Liver (tissue), 9 donors: Measurements from ENCODE around the gene C16orf78. TPM values are rescaled to one million over a fixed set of nuclear protein-coding genes. Genes with fewer than 3 reads are reported as not detected.

Experiments used
- DNase-seq: peaks from one replicate; pipeline ENCODE4 v3.0.0-alpha.2; 2017; ENCODE audit warnings: low spot score
- H3K27ac ChIP-seq, 2 donors: one replicate each; pipeline ENCODE4 v1.7.0; 2013; ENCODE audit warnings: inconsistent platforms in 2 of 2, low read length in 2 of 2, control low read depth in 1 of 2, low read depth in 1 of 2, mild to moderate bottlenecking in 1 of 2
- H3K27me3 ChIP-seq, 4 donors: one replicate each; pipeline versions ENCODE4 v1.6.1 to v1.7.0; 2013; ENCODE audit warnings: low read length in 3 of 4, inconsistent platforms in 1 of 4, mild to moderate bottlenecking in 1 of 4, moderate library complexity in 1 of 4; ENCODE audit not compliant: control insufficient read depth in 4 of 4, insufficient read depth in 4 of 4
- H3K36me3 ChIP-seq, 4 donors: one replicate each; pipeline versions ENCODE4 v1.6.1 to v1.7.0; 2013; ENCODE audit warnings: low read length in 3 of 4, mild to moderate bottlenecking in 3 of 4, low read depth in 1 of 4, moderate library complexity in 1 of 4; ENCODE audit not compliant: control insufficient read depth in 4 of 4, insufficient read depth in 3 of 4
- H3K4me1 ChIP-seq, 4 donors: one replicate each; pipeline versions ENCODE4 v1.6.1 to v1.7.0; 2013; ENCODE audit warnings: low read length in 3 of 4, mild to moderate bottlenecking in 3 of 4, moderate library complexity in 1 of 4; ENCODE audit not compliant: control insufficient read depth in 4 of 4, insufficient read depth in 4 of 4
- H3K4me3 ChIP-seq, 3 donors: one replicate each; pipeline versions ENCODE4 v1.6.1 to v1.7.0; 2013; ENCODE audit warnings: low read length in 3 of 3, control low read depth in 1 of 3, low read depth in 1 of 3, mild to moderate bottlenecking in 1 of 3
- H3K9ac ChIP-seq, 2 donors: one replicate each; pipeline ENCODE4 v1.7.0; 2013; ENCODE audit warnings: low read length in 2 of 2, mild to moderate bottlenecking in 2 of 2, moderate library complexity in 2 of 2, control low read depth in 1 of 2, low read depth in 1 of 2
- H3K9me3 ChIP-seq, 4 donors: one replicate each; pipeline versions ENCODE4 v1.6.1 to v1.7.0; 2013; ENCODE audit warnings: low read length in 3 of 4; ENCODE audit not compliant: control insufficient read depth in 4 of 4
- EGR1 ChIP-seq, 2 donors: IDR thresholded peaks; 2 replicates each; pipeline ENCODE4 v1.6.1; 2016 to 2018; ENCODE audit warnings: antibody characterized with exemption in 2 of 2, low read depth in 2 of 2
- FOXA1 ChIP-seq: IDR thresholded peaks from 2 replicates; pipeline ENCODE4 v1.6.1; 2016; ENCODE audit warnings: antibody characterized with exemption
- FOXA2 ChIP-seq: IDR thresholded peaks from 2 replicates; pipeline ENCODE4 v1.6.1; 2016; ENCODE audit warnings: antibody characterized with exemption
- GABPA ChIP-seq, 2 donors: IDR thresholded peaks in 1 of 2; conservative IDR thresholded peaks in 1 of 2; 2 replicates each; pipeline ENCODE4 v1.6.1; 2016; ENCODE audit warnings: antibody characterized with exemption in 2 of 2, mild to moderate bottlenecking in 1 of 2, moderate library complexity in 1 of 2
- JUND ChIP-seq, 2 donors: IDR thresholded peaks; 2 replicates each; pipeline ENCODE4 v1.6.1; 2016; ENCODE audit warnings: antibody characterized with exemption in 2 of 2
- RAD21 ChIP-seq, 2 donors: IDR thresholded peaks; 2 replicates each; pipeline ENCODE4 v1.6.1; 2016; ENCODE audit warnings: antibody characterized with exemption in 2 of 2, mild to moderate bottlenecking in 2 of 2
- REST ChIP-seq: IDR thresholded peaks from 2 replicates; pipeline ENCODE4 v1.6.1; 2016; ENCODE audit warnings: antibody characterized with exemption, mild to moderate bottlenecking
- RXRA ChIP-seq, 2 donors: IDR thresholded peaks; 2 replicates each; pipeline ENCODE4 v1.6.1; 2017 to 2018; ENCODE audit warnings: antibody characterized with exemption in 2 of 2, mild to moderate bottlenecking in 1 of 2
- SP1 ChIP-seq: IDR thresholded peaks from 2 replicates; pipeline ENCODE4 v1.6.1; 2018; ENCODE audit warnings: antibody characterized with exemption, mild to moderate bottlenecking
- TAF1 ChIP-seq: conservative IDR thresholded peaks from 2 replicates; pipeline ENCODE4 v1.6.1; 2016; ENCODE audit warnings: antibody characterized with exemption, mild to moderate bottlenecking
- ZBTB33 ChIP-seq: IDR thresholded peaks from 2 replicates; pipeline ENCODE4 v1.6.1; 2016; ENCODE audit warnings: antibody characterized with exemption
- WGBS: extraction: QIAGEN DNeasy Blood & Tissue Kit; methylation state at CpG from one replicate; pipeline ENCODE4 v1.1.7; 2013; 5-methylcytosine and 5-hydroxymethylcytosine counted together
- polyA plus RNA-seq, 2 donors: library from polyadenylated mRNA; stranded (reverse) in 1 of 2; unstranded in 1 of 2; fragments of 200-250 nt in 1 of 2; fragments of >200 nt in 1 of 2; fragmentation: Nextera tagmentation in 1 of 2; extraction: Ambion mirVana in 1 of 2; gene quantifications; one replicate each; pipeline versions ENCODE4 v1.2.1 to v1.2.3, GENCODE V29; 2013 to 2015
- total RNA-seq, 2 donors: library from RNA; depleted of rRNA; stranded (reverse); fragments of >200 nt; gene quantifications; one replicate each; pipeline ENCODE4 v1.2.3, GENCODE V29; 2014
- TF ChIP-seq, protein P1 (sequence below): IDR thresholded peaks from 2 replicates; pipeline ENCODE4 v1.6.1; 2016; ENCODE audit warnings: antibody characterized with exemption
- TF ChIP-seq, protein P2 (sequence below): fragments of 150-350 bp; IDR thresholded peaks from 2 replicates; pipeline ENCODE4 v1.5.1; 2017; ENCODE audit warnings: improper control_type of control experiment, low read depth, low read length; ENCODE audit not compliant: missing input control
- TF ChIP-seq, protein P3 (sequence below): IDR thresholded peaks from 2 replicates; pipeline ENCODE4 v1.6.1; 2016; ENCODE audit warnings: antibody characterized with exemption
- donor health status: healthy.
- donor health status: healthy.
- donor health status: healthy.
- donor health status: healthy.
- donor health status: healthy.

C16orf78 gene
- total and polyA plus RNA-seq, 4 donors: not detected

GRCh38 chr16:49399594-49400364, 26.2 kb downstream of the C16orf78 start:
- 72% methylated on average over 9 of the region's 9 CpGs for WGBS

GRCh38 chr16:49400611-49401010, 27.0 kb downstream of the C16orf78 start:
- WGBS: 91% methylated on average over 7 of the region's 7 CpGs
- no peak for DNase-seq

More at GRCh38 chr16:49399594-49400364, 26.2 kb downstream of the C16orf78 start:
- H3K27ac ChIP-seq: no peak overlapping the region
- peaks cover 0 to 3% (median under 1%) of the 10 kb centered on the region in 4 donors for H3K27me3 ChIP-seq
- no peak for TF ChIP-seq ZBTB33
- TF ChIP-seq, protein P1, sequence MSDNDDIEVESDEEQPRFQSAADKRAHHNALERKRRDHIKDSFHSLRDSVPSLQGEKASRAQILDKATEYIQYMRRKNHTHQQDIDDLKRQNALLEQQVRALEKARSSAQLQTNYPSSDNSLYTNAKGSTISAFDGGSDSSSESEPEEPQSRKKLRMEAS: no peak
- H3K36me3 ChIP-seq: no peaks in the 10 kb centered on the region
- H3K9ac ChIP-seq: no peak overlapping the region
- no peaks in the 10 kb centered on the region for H3K4me1 ChIP-seq
- no peak overlapping the region for H3K4me3 ChIP-seq
- H3K9me3 ChIP-seq: peaks cover 0 to 6% (median 0%) of the 10 kb centered on the region in 4 donors
- no peak for DNase-seq

More at GRCh38 chr16:49400611-49401010, 27.0 kb downstream of the C16orf78 start:
- Histone ChIP-seq H3K4me1 (no peaks in the 10 kb centered on the region), H3K9ac (no peak overlapping the region), H3K27ac (no peak overlapping the region), H3K36me3 (no peaks in the 10 kb centered on the region), H3K4me3 (no peak overlapping the region), H3K9me3 (peaks cover 0 to 6% (median 0%) of the 10 kb centered on the region in 4 donors), H3K27me3 (peaks cover 0 to 2% (median under 1%) of the 10 kb centered on the region in 4 donors)
- no peak for TF ChIP-seq FOXA1
- TF ChIP-seq, protein P2, sequence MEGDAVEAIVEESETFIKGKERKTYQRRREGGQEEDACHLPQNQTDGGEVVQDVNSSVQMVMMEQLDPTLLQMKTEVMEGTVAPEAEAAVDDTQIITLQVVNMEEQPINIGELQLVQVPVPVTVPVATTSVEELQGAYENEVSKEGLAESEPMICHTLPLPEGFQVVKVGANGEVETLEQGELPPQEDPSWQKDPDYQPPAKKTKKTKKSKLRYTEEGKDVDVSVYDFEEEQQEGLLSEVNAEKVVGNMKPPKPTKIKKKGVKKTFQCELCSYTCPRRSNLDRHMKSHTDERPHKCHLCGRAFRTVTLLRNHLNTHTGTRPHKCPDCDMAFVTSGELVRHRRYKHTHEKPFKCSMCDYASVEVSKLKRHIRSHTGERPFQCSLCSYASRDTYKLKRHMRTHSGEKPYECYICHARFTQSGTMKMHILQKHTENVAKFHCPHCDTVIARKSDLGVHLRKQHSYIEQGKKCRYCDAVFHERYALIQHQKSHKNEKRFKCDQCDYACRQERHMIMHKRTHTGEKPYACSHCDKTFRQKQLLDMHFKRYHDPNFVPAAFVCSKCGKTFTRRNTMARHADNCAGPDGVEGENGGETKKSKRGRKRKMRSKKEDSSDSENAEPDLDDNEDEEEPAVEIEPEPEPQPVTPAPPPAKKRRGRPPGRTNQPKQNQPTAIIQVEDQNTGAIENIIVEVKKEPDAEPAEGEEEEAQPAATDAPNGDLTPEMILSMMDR: no peak
- no peak for TF ChIP-seq JUND (IDR thresholded peaks at IDR 0.05)
- TF ChIP-seq TAF1: no peak
- no peak for TF ChIP-seq SP1
- TF ChIP-seq FOXA2: no peak
- no peak for TF ChIP-seq REST
- TF ChIP-seq, protein P1: no peak
- no peak for TF ChIP-seq ZBTB33
- no peak for TF ChIP-seq RXRA (IDR thresholded peaks at IDR 0.05)
- TF ChIP-seq, protein P3, sequence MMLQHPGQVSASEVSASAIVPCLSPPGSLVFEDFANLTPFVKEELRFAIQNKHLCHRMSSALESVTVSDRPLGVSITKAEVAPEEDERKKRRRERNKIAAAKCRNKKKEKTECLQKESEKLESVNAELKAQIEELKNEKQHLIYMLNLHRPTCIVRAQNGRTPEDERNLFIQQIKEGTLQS: no peak
- no peak for TF ChIP-seq RAD21 (IDR thresholded peaks at IDR 0.05)
- no peak for TF ChIP-seq EGR1 (IDR thresholded peaks at IDR 0.05; ENCODE audit: low read depth in 2 of 2)
- no peak for TF ChIP-seq GABPA (IDR thresholded peaks at IDR 0.05 in 1 of 2, conservative IDR thresholded peaks at IDR 0.05 in 1 of 2)
